PC-3 (cell line): ENCODE measurements around the gene GLCE.
"Not testable (repeated sequence)": the region's sequence is repeated elsewhere in the genome, so short reads cannot be mapped to it uniquely, and the experiment has no call there.

ENCODE experiments used
- CTCF ChIP-seq: fragments of 300-600 bp; sonication (generic); conservative IDR thresholded peaks from 2 replicates; pipeline ENCODE4 v1.5.1; 2017; ENCODE audit warnings: antibody characterized with exemption, low read depth, mild to moderate bottlenecking, low read length
- EZH2 ChIP-seq: fragments of 300-600 bp; sonication (generic); IDR thresholded peaks from one replicate; pipeline ENCODE4 v1.6.1; 2017; ENCODE audit warnings: antibody characterized with exemption, mild to moderate bottlenecking, low read length; ENCODE audit not compliant: unreplicated experiment

GRCh38 chr15:69291651-69292050 is 131.2 kb downstream of the GLCE start:
- not testable (repeated sequence) for TF ChIP-seq CTCF, EZH2
